GM12878 (cell line): ENCODE results near the gene GRB10.

Experiments used
- CEBPB ChIP-seq, 2 experiments: fragments of 150-350 bp in 1 of 2; IDR thresholded peaks; 2 replicates each; pipeline ENCODE4 v1.6.1; 2012 to 2014; ENCODE audit warnings: low read depth in 2 of 2, low read length in 2 of 2, borderline replicate concordance in 1 of 2, inconsistent platforms in 1 of 2
- CTCF ChIP-seq, 3 experiments: IDR thresholded peaks in 2 of 3; conservative IDR thresholded peaks in 1 of 3; 2 replicates each; pipeline ENCODE4 v1.5.1; 2011; ENCODE audit warnings: low read depth in 3 of 3, low read length in 3 of 3, mild to moderate bottlenecking in 3 of 3, control low read depth in 2 of 3, moderate library complexity in 2 of 3, inconsistent platforms in 1 of 3, mixed read lengths in 1 of 3; ENCODE audit not compliant: control insufficient read depth in 2 of 3, insufficient read depth in 1 of 3; ENCODE audit errors: extremely low read depth in 1 of 3
- EED ChIP-seq: sonication (generic); IDR thresholded peaks from 2 replicates; pipeline ENCODE4 v1.6.1; 2016; ENCODE audit warnings: antibody characterized with exemption, low read depth
- MAX ChIP-seq: IDR thresholded peaks from 2 replicates; pipeline ENCODE4 v1.6.1; 2012; ENCODE audit warnings: low read depth, low read length, improper control_type of control experiment
- NFYB ChIP-seq: IDR thresholded peaks from 2 replicates; pipeline ENCODE4 v1.6.1; 2011; ENCODE audit warnings: low read depth, mild to moderate bottlenecking, low read length, improper control_type of control experiment, moderate library complexity; ENCODE audit not compliant: insufficient read depth
- POLR2A ChIP-seq: IDR thresholded peaks from 2 replicates; pipeline ENCODE4 v1.6.1; 2011; ENCODE audit warnings: low read depth, mild to moderate bottlenecking, low read length
- RAD21 ChIP-seq: IDR thresholded peaks from 2 replicates; pipeline ENCODE4 v1.6.1; 2011; ENCODE audit warnings: mild to moderate bottlenecking, low read depth, low read length, moderate library complexity; ENCODE audit not compliant: insufficient read depth
- TCF7 ChIP-seq: IDR thresholded peaks from 2 replicates; pipeline ENCODE4 v1.6.1; 2014; ENCODE audit warnings: antibody characterized with exemption, borderline replicate concordance

GRCh38 chr7:50745835-50746234, 36.9 kb downstream of the GRB10 start:
- no peak for TF ChIP-seq TCF7
- TF ChIP-seq CTCF (IDR thresholded peaks at IDR 0.05 in 2 of 3, conservative IDR thresholded peaks at IDR 0.05 in 1 of 3; ENCODE audit: control insufficient read depth in 2 of 3, extremely low read depth in 1 of 3, insufficient read depth in 1 of 3, low read depth in 3 of 3, low read length in 3 of 3) = no peak
- TF ChIP-seq EED = no peak
- no peak for TF ChIP-seq MAX
- no peak for TF ChIP-seq CEBPB (IDR thresholded peaks at IDR 0.05; ENCODE audit: borderline replicate concordance in 1 of 2, low read depth in 2 of 2, low read length in 2 of 2)
- TF ChIP-seq NFYB = no peak
- no peak for TF ChIP-seq RAD21
- no peak for TF ChIP-seq POLR2A
